Chondrocyte (in vitro differentiated cells): ENCODE results near the gene R3HCC1L. TPM values are rescaled to one million over a fixed set of nuclear protein-coding genes. Genes with fewer than 3 reads are reported as not detected.

Source experiments
- DNase-seq: peaks from one replicate; pipeline ENCODE4 v3.0.0; 2021; ENCODE audit warnings: mixed read lengths, low spot score
- H3K27ac Mint-ChIP-seq: one replicate; pipeline ENCODE4 v1.8.0; 2021; ENCODE audit warnings: mild to moderate bottlenecking, moderate library complexity, mixed read lengths; ENCODE audit not compliant: unreplicated experiment
- H3K27me3 Mint-ChIP-seq: 2 replicates; pipeline ENCODE4 v1.8.0; 2021; ENCODE audit warnings: low read depth, mixed read lengths
- H3K36me3 Mint-ChIP-seq: 2 replicates; pipeline ENCODE4 v1.8.0; 2021; ENCODE audit warnings: low read depth, mixed read lengths
- H3K4me1 Mint-ChIP-seq: 2 replicates; pipeline ENCODE4 v1.8.0; 2021; ENCODE audit warnings: low read depth, mild to moderate bottlenecking, mixed read lengths
- H3K4me3 Mint-ChIP-seq: one replicate; pipeline ENCODE4 v1.8.0; 2021; ENCODE audit warnings: mild to moderate bottlenecking, moderate library complexity, mixed read lengths; ENCODE audit not compliant: unreplicated experiment
- H3K9me3 Mint-ChIP-seq: 2 replicates; pipeline ENCODE4 v1.8.0; 2021; ENCODE audit warnings: low read depth, mixed read lengths
- total RNA-seq: library from RNA; stranded (reverse); gene quantifications from 3 replicates; pipeline ENCODE4 v1.2.1, GENCODE V29; 2021
- TF ChIP-seq, protein P1 (sequence below): fragments of 200-600 bp; sonication (generic); IDR thresholded peaks from 2 replicates; pipeline ENCODE4 v1.5.0; 2021; ENCODE audit warnings: antibody characterized with exemption, mild to moderate bottlenecking, moderate library complexity

The R3HCC1L gene
- total RNA-seq, 1 donor from 2014 or later = 9.1 TPM

DNA sequence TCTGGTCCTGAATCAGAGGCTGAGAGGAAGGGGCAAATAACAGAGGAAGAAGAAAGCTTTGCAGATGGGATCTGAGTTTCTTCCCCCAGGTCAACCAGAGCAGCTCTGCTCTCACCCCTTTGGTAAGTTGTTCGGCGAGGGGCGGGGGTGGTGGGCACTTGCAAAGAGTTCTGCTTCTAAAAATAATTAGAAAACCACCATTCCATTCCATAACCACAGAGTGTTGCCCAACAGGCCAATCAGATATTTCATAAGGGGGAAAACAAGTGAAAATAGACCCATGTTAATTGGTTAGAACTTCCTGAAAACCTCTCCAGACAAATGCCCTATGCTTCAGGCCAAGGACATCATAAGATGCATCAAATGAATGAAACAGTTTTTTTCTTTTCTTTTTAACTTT lies 43.6 kb upstream of the R3HCC1L start:
- no peaks in the 10 kb centered on the region for H3K36me3 Mint-ChIP-seq
- no peaks in the 10 kb centered on the region for H3K4me1 Mint-ChIP-seq
- no peaks in the 10 kb centered on the region for H3K9me3 Mint-ChIP-seq
- TF ChIP-seq, protein P1, sequence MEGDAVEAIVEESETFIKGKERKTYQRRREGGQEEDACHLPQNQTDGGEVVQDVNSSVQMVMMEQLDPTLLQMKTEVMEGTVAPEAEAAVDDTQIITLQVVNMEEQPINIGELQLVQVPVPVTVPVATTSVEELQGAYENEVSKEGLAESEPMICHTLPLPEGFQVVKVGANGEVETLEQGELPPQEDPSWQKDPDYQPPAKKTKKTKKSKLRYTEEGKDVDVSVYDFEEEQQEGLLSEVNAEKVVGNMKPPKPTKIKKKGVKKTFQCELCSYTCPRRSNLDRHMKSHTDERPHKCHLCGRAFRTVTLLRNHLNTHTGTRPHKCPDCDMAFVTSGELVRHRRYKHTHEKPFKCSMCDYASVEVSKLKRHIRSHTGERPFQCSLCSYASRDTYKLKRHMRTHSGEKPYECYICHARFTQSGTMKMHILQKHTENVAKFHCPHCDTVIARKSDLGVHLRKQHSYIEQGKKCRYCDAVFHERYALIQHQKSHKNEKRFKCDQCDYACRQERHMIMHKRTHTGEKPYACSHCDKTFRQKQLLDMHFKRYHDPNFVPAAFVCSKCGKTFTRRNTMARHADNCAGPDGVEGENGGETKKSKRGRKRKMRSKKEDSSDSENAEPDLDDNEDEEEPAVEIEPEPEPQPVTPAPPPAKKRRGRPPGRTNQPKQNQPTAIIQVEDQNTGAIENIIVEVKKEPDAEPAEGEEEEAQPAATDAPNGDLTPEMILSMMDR = no peak
- H3K4me3 Mint-ChIP-seq = no peak overlapping the region
- DNase-seq = no peak
- H3K27ac Mint-ChIP-seq = no peak overlapping the region
- peaks cover 32% of the 10 kb centered on the region for H3K27me3 Mint-ChIP-seq

DNA sequence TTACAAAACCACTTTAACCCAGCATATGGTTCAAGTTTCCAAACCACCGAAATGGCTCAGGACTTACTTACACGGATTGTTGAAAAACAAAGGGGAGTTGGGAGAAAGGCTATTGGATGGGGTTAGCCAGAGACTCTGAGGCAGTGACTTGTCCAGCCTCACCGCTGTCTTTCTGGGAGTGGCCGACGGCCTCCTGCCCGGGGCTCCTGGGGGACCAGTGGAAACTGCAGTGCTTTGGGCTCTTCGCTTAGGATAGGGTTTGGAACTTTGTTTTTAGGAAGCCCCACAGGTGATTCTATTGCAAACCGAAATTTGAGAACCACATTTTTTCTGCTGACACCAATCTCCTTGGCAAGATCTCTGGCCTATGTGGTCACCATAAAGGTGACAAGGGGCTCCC lies 38.1 kb upstream of the R3HCC1L start:
- TF ChIP-seq, protein P1 = no peak
- no peak overlapping the region for H3K27ac Mint-ChIP-seq
- DNase-seq = no peak
- H3K27me3 Mint-ChIP-seq = peaks cover 48% of the 10 kb centered on the region
- peaks cover 3% of the 10 kb centered on the region for H3K4me1 Mint-ChIP-seq
- H3K36me3 Mint-ChIP-seq = no peaks in the 10 kb centered on the region
- H3K4me3 Mint-ChIP-seq = no peak overlapping the region
- H3K9me3 Mint-ChIP-seq = no peaks in the 10 kb centered on the region

DNA sequence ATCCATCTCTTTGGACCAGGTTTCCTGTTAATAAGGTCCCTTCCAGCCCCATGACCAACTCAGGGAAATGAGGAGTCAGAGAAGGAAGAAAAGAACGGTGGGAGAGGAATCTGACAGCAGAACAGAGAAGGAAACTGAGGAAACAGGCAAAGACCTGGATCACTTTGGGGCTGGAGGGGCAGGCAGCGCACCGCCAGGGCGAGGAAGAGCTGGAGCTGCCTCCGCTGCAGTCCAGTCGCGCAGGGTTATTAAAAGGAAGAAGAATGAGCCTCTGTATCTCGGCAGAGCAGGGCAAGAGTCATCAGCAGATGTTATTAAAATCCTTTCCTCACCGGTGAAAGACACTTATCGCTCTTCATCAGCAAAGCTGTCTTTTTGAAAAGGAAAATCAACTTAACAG lies 37.7 kb upstream of the R3HCC1L start:
- TF ChIP-seq, protein P1 = no peak
- no peak overlapping the region for H3K4me3 Mint-ChIP-seq

DNA sequence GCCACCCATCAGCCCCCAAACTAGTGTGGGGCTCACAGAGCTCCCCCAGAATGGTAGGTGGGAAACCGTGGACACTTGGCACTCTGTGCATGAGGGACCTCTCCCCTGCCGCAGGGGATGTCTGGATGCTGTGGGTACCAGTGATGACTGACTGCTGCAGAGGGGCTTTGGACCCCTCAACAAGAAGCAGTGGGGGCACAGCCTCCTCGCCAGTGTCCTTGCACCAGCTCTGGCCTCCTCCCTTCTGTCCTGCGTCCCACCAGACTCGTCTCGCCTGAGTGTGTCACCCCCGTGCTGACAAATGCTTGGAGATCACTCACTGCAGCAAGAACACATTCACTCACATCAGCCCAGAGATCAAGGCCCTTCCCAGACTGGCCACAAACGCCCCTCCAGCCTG lies 37.3 kb upstream of the R3HCC1L start:
- Mint-ChIP-seq H3K27me3 (peaks cover 46% of the 10 kb centered on the region), H3K4me1 (peaks cover 3% of the 10 kb centered on the region), H3K4me3 (no peak overlapping the region), H3K27ac (no peak overlapping the region), H3K36me3 (no peaks in the 10 kb centered on the region), H3K9me3 (no peaks in the 10 kb centered on the region)
- DNase-seq = no peak
- TF ChIP-seq, protein P1 = no peak

More for the DNA sequence above, 37.7 kb upstream of the R3HCC1L start:
- Mint-ChIP-seq H3K4me1 (peaks cover 3% of the 10 kb centered on the region), H3K9me3 (no peaks in the 10 kb centered on the region), H3K36me3 (no peaks in the 10 kb centered on the region), H3K27me3 (peaks cover 46% of the 10 kb centered on the region), H3K27ac (no peak overlapping the region)
- DNase-seq = no peak

DNA sequence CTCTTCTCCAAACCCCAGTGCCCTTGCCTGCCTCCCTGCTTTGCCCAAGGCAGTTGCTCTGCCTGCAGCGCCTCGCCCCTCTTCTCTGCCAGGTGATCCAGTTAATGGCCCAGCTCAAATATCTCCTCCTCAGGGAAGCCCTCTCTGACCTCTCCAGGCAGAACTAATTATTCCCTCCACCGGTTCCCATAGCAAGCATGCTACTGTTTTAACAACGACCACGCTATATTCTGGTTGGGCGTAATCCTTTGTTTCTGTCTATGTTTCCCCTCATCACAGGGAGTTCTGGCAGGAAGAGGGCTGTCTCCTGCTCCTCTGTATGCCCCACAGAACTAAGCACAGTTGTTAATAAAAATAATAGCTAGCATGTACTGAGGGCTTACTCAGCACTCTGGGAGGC lies 36.8 kb upstream of the R3HCC1L start:
- TF ChIP-seq, protein P1 = no peak
- Mint-ChIP-seq H3K9me3 (no peaks in the 10 kb centered on the region), H3K36me3 (no peaks in the 10 kb centered on the region), H3K27me3 (peaks cover 46% of the 10 kb centered on the region), H3K4me3 (no peak overlapping the region), H3K27ac (no peak overlapping the region), H3K4me1 (peaks cover 3% of the 10 kb centered on the region)
- no peak for DNase-seq
